CD4-positive, alpha-beta T cell (primary cell): ENCODE results near the gene TMEM139. TPM values are rescaled to one million over a fixed set of nuclear protein-coding genes. Genes with fewer than 3 reads are reported as not detected.

Source experiments
- ATAC-seq: fragments of 200-7000 bp; cut with Tn5 transposase; one replicate; pipeline ENCODE4 v1.10.0; 2022; ENCODE audit warnings: mild to moderate bottlenecking; ENCODE audit not compliant: poor library complexity
- CTCF ChIA-PET: fragments of 350-600 bp; sonication (Branson Sonifier 250); formaldehyde crosslinking; loops from one replicate; lab custom pipeline; 2021; ENCODE audit warnings: antibody characterized with exemption, inconsistent platforms; lab: Charles Lee
- POLR2A ChIA-PET: fragments of 350-600 bp; sonication (Branson Sonifier 250); formaldehyde crosslinking; loops from one replicate; lab custom pipeline; 2021; ENCODE audit warnings: antibody characterized with exemption, inconsistent platforms; lab: Charles Lee
- DNase-seq, 14 experiments: peaks; one replicate each; pipeline ENCODE4 v3.0.0-alpha.2; 2013 to 2020; ENCODE audit warnings: mixed read lengths in 2 of 14
- H3K27ac ChIP-seq, 2 donors: one replicate each; pipeline versions ENCODE4 v1.5.1 to v1.7.0; 2013; ENCODE audit warnings: low read length in 2 of 2, low read depth in 1 of 2, mild to moderate bottlenecking in 1 of 2
- H3K27me3 ChIP-seq, 2 experiments: 1 replicate in 1 of 2; 2 replicates in 1 of 2; pipeline versions ENCODE4 v1.6.1 to v1.7.0; 2013; ENCODE audit warnings: low read length in 2 of 2, control low read depth in 1 of 2, mild to moderate bottlenecking in 1 of 2, moderate library complexity in 1 of 2; ENCODE audit not compliant: insufficient read depth in 2 of 2, control insufficient read depth in 1 of 2
- H3K36me3 ChIP-seq: one replicate; pipeline ENCODE4 v1.6.1; 2013; ENCODE audit warnings: low read length, control low read depth; ENCODE audit not compliant: insufficient read depth
- H3K4me1 ChIP-seq: one replicate; pipeline ENCODE4 v1.6.1; 2013; ENCODE audit warnings: low read length, control low read depth; ENCODE audit not compliant: insufficient read depth
- H3K4me3 ChIP-seq: one replicate; pipeline ENCODE4 v1.5.1; 2013; ENCODE audit warnings: mild to moderate bottlenecking, low read length, moderate library complexity
- H3K9me3 ChIP-seq, 2 experiments: 1 replicate in 1 of 2; 2 replicates in 1 of 2; pipeline versions ENCODE4 v1.6.1 to v1.7.0; 2013; ENCODE audit warnings: low read length in 2 of 2, mild to moderate bottlenecking in 2 of 2, control low read depth in 1 of 2, moderate library complexity in 1 of 2; ENCODE audit not compliant: control insufficient read depth in 1 of 2, insufficient read depth in 1 of 2
- H3K27ac Mint-ChIP-seq: one replicate; pipeline ENCODE4 v1.8.0; 2020; ENCODE audit warnings: mixed read lengths
- H3K27me3 Mint-ChIP-seq: one replicate; pipeline ENCODE4 v1.8.0; 2021; ENCODE audit warnings: mixed read lengths
- H3K36me3 Mint-ChIP-seq: one replicate; pipeline ENCODE4 v1.8.0; 2021; ENCODE audit warnings: low read depth, mixed read lengths
- H3K4me1 Mint-ChIP-seq: one replicate; pipeline ENCODE4 v1.8.0; 2021; ENCODE audit warnings: low read depth, mixed read lengths
- H3K4me3 Mint-ChIP-seq: one replicate; pipeline ENCODE4 v1.8.0; 2020; ENCODE audit warnings: mild to moderate bottlenecking, mixed read lengths
- H3K9me3 Mint-ChIP-seq: one replicate; pipeline ENCODE4 v1.8.0; 2020; ENCODE audit warnings: mixed read lengths
- intact Hi-C, 2 experiments: fragments of 100-400 bp; cut with DNase I in 1 of 2; cut with micrococcal nuclease in 1 of 2; formaldehyde crosslinking; loops; one replicate each; pipeline versions ENCODE4 v1.15.1 to v1.9.0; 2023 to 2025; cut with DNase I, micrococcal nuclease
- total RNA-seq, 174 experiments: library from RNA in 2 of 174; stranded (reverse) in 2 of 174; gene quantifications; one replicate each; pipeline ENCODE4 v1.2.3 and lab custom pipeline; 2021 to 2026
- TF ChIP-seq, protein P1 (sequence below): fragments of 200-600 bp; IDR thresholded peaks from one replicate; pipeline ENCODE4 v1.8.0; 2022; ENCODE audit warnings: antibody characterized with exemption, mild to moderate bottlenecking

TMEM139 gene
- total RNA-seq, 2 experiments from 2014 or later = 0.20 to 0.27 TPM

DNA sequence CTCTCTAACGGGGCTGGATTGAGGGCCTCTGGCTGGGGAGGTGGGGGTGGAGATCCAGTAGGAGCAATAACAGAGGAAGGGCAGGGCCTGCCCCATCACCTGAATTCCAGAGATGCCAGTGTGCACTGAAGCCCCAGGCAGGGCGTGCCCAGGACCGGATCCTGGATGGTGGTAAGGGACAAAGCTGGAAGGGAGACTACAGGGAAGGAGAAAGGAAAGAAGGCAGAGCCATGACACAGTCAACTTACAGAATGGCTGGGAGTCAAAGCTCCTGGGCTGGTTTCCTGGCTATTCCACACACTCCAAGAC, 666 bp downstream of the TMEM139 start:
- peaks cover 40% of the 10 kb centered on the region for H3K4me1 ChIP-seq
- peaks cover 3% of the 10 kb centered on the region for H3K36me3 ChIP-seq
- H3K4me1 Mint-ChIP-seq = peaks cover 61% of the 10 kb centered on the region
- H3K9me3 Mint-ChIP-seq = no peaks in the 10 kb centered on the region
- TF ChIP-seq, protein P1, sequence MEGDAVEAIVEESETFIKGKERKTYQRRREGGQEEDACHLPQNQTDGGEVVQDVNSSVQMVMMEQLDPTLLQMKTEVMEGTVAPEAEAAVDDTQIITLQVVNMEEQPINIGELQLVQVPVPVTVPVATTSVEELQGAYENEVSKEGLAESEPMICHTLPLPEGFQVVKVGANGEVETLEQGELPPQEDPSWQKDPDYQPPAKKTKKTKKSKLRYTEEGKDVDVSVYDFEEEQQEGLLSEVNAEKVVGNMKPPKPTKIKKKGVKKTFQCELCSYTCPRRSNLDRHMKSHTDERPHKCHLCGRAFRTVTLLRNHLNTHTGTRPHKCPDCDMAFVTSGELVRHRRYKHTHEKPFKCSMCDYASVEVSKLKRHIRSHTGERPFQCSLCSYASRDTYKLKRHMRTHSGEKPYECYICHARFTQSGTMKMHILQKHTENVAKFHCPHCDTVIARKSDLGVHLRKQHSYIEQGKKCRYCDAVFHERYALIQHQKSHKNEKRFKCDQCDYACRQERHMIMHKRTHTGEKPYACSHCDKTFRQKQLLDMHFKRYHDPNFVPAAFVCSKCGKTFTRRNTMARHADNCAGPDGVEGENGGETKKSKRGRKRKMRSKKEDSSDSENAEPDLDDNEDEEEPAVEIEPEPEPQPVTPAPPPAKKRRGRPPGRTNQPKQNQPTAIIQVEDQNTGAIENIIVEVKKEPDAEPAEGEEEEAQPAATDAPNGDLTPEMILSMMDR = no peak
- ATAC-seq (no peak), DNase-seq (no peak)
- intact Hi-C loops = loop anchor here in 1 of 2 experiments (2.0 to 10.0 kb wide), 3 partner anchors 21 to 431 kb away; partner anchors contain the start of genes EPHA1 and EPHB6
- no peaks in the 10 kb centered on the region for H3K27me3 ChIP-seq
- no peak overlapping the region for H3K27ac Mint-ChIP-seq
- no peaks in the 10 kb centered on the region for H3K27me3 Mint-ChIP-seq
- H3K4me3 ChIP-seq = no peak overlapping the region
- ChIA-PET POLR2A (interaction anchor here (3.6 kb wide), 1 partner anchor 21 kb away, joined by 32 read pairs; the partner anchor contains the start of gene GSTK1), CTCF (interaction anchor here (0.6 to 1.0 kb wide), 2 partner anchors 45 to 227 kb away, joined by 3 to 5 read pairs; no protein-coding TSS in a partner anchor)
- H3K27ac ChIP-seq = no peak overlapping the region
- H3K36me3 Mint-ChIP-seq = peaks cover 19% of the 10 kb centered on the region
- no peaks in the 10 kb centered on the region for H3K9me3 ChIP-seq
- H3K4me3 Mint-ChIP-seq = peak overlapping the region; percentile 11

GRCh38 chr7:143285806-143286521, 1.2 kb downstream of the TMEM139 start:
- peaks cover 61% of the 10 kb centered on the region for H3K4me1 Mint-ChIP-seq
- Histone ChIP-seq H3K4me1 (peaks cover 40% of the 10 kb centered on the region), H3K36me3 (peaks cover 8% of the 10 kb centered on the region), H3K4me3 (no peak overlapping the region), H3K27ac (no peak overlapping the region), H3K9me3 (no peaks in the 10 kb centered on the region), H3K27me3 (no peaks in the 10 kb centered on the region)
- no peak for ATAC-seq
- no peak for DNase-seq
- H3K27me3 Mint-ChIP-seq = no peaks in the 10 kb centered on the region
- H3K4me3 Mint-ChIP-seq = peak overlapping the region; percentile 11
- H3K9me3 Mint-ChIP-seq = no peaks in the 10 kb centered on the region
- H3K36me3 Mint-ChIP-seq = peaks cover 25% of the 10 kb centered on the region
- intact Hi-C loops = loop anchor here in 1 of 2 experiments (2.0 to 10.0 kb wide), 3 partner anchors 21 to 431 kb away; partner anchors contain the start of genes EPHA1 and EPHB6
- POLR2A ChIA-PET = interaction anchor here (3.6 kb wide), 2 partner anchors 22 to 95 kb away, joined by 17 to 32 read pairs; partner anchors contain the start of genes GSTK1 and ZYX
- CTCF ChIA-PET = interaction anchor here (0.6 to 1.0 kb wide), 2 partner anchors 45 to 227 kb away, joined by 3 to 5 read pairs (median 5); no protein-coding TSS in a partner anchor
- TF ChIP-seq, protein P1 = no peak
- H3K27ac Mint-ChIP-seq = no peak overlapping the region

- no peaks in the 10 kb centered on the region for H3K9me3 ChIP-seq
- ChIA-PET CTCF (interaction anchor here (0.9 to 1.9 kb wide), 2 partner anchors 23 to 46 kb away, joined by 5 read pairs; partner anchors contain the start of gene GSTK1), POLR2A (interaction anchor here (1.9 to 3.6 kb wide), 4 partner anchors 22 to 100 kb away, joined by 5 to 32 read pairs (median 11); partner anchors contain the start of genes GSTK1 and ZYX)
- peak overlapping the region; percentile 96 for H3K4me3 Mint-ChIP-seq
- H3K4me3 ChIP-seq = no peak overlapping the region
- H3K36me3 ChIP-seq = peaks cover 14% of the 10 kb centered on the region
- H3K27me3 ChIP-seq = no peaks in the 10 kb centered on the region
- peaks cover 64% of the 10 kb centered on the region for H3K4me1 Mint-ChIP-seq
- no peak overlapping the region for H3K27ac ChIP-seq
- peak overlapping the region; percentile 88 for H3K27ac Mint-ChIP-seq
- DNase-seq = no peak
- no peaks in the 10 kb centered on the region for H3K27me3 Mint-ChIP-seq
- peaks cover 30% of the 10 kb centered on the region for H3K36me3 Mint-ChIP-seq
- ATAC-seq = no peak
- no peaks in the 10 kb centered on the region for H3K9me3 Mint-ChIP-seq
- intact Hi-C loops = loop anchor here in 1 of 2 experiments (5.0 to 10.0 kb wide), 2 partner anchors 121 to 432 kb away; partner anchors contain the start of genes EPHA1 and EPHB6
- peaks cover 43% of the 10 kb centered on the region for H3K4me1 ChIP-seq
- TF ChIP-seq, protein P1 = no peak
Observed at GRCh38 chr7:143286522-143286890, 1.7 kb downstream of the TMEM139 start.
